CD4-positive, alpha-beta T cell treated with Interleukin-15 for 4 hours (primary cell): ENCODE data around the gene NFIA.

Source experiments
- DNase-seq: peaks from one replicate; pipeline ENCODE4 v3.0.0-alpha.2; 2020; ENCODE audit warnings: low spot score

The NFIA gene

DNA sequence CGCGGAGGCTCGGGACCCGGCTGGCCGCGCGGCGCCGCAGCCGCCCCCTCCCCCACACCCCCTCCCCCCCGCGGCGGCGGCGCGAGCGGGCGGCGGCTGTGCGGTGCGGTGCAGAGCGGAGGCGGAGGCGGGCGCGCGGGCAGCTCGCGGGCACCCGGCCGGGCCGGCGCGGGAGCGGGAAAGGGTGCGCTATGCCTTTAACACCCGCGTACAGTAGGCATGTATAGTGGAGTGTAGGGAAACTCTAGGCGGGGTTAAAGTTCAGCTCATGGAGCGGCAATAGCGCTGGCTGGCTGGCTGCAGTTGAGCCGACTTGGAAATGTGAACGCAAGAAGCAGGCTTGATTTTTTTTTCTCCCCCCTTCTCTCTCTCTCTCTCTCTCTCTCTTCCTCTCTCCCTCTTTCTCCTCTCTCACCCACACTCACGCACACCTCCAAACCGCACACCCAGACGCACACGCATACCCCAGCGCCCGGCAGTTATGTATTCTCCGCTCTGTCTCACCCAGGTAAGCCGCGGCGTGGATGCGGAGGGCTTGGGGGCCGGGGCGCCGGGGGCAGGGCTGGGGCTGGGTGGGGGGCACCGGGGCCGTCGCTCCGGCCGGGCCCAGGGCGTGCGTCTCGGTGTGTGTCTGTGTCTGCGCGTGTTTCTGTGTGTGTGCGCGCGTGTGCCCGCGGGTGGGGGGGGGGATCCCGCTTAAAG, at the start of gene NFIA:
TSS of gene NFIA (plus strand) at position 251 of the 702 bp plus-strand sequence.
- no peak for DNase-seq

DNA sequence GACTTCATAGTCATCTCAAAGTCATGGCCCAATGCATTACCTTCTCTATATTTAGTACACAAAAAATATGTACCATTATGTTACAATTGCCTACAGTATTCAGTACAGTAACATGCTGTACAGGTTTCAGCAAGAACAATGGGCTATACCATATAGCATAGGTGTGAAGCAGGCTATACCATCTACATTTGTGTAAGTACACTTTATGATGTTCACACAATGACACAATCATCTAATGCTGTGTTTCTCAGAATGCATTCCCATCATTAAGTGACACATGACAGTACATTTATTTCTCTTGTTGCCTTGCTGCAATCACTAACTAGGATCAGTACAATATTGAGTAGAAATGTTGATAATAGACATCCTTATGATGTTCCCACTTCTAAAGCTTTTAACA, 46.5 kb upstream of the NFIA start:
- no peak for DNase-seq

DNA sequence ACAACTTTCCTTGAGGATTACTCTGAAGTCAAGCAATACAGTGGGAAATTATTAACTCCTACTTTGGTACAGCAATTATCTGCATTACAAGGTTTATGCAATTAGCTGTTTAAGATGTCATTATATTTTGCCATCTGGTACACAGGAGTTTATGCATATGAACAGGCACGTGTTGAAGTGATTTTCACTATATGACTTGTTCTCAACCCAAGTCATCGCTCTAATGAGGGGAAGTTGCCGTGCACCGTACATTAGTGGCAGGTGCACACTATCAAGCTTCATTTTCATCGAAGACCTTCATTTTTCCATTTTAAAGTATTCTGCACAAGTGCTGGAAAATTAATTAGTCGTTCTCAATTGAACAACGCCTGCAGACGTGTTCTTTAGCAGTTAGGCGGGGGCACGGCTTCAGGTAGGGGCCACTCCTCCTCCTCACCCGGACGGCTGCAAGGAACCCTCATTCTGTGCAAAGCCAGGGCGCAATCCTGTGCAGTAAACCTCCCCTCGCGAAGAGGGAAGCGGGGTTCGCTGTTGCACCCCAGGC, 39.8 kb upstream of the NFIA start:
- DNase-seq: no peak

DNA sequence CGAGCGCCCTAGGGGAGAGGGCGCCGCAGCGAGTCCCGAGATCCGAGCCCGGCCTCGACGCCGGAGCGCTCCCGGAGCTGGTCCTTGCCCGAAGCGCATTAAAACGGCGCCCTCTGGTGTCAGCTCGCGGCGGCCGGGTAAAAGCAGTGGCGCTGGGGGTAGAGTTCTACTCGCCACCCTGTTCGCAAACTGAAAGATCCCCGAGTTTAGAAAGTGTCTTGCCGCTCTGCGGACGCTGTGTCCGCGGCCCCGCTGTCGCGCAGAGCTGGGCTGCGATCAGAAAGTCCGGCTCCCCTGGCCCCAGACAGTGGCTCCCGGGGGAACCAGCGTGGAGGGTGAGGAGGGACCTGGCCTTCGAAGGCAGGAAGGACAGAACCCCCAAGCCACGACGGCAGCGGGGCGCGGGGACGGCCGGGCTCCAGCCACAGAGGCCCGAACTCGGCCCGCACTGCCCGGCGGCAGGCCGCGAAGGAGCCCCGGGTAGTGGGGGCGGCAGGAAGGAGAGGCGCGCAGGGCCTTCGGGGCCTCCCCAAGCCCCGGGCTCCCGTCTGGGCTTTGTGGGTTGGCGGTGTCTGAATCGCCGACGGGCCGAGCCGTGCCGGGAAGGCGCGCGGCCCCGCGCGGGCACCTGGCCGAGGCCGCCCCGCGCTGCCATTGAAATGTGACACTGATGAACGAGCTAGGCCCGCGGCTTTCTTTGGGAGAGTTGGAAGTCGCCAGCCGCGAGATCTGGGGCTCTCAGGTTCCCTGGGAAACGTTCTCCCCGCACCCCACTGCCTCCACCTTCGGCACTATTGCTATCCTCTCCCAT, 39.1 kb upstream of the NFIA start:
- DNase-seq: peak; percentile 82

DNA sequence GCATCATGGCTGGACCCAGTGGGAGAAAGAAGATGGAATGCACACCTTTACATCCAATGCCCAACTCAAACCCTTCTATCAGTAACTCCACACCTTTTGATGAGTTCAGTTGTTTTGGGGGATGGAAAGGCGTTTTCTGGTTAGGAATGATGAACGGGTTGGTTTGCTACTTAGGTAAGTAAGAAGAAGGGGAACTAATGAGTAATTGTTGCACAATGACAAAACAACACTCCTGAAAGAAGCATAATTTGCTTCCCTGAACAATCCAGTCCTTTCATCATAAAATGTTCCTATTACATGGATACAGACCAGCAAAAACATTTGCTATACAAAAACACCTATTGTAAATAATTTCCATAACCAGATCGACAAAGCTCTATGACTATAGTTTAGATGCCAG, 35.9 kb upstream of the NFIA start:
- no peak for DNase-seq

DNA sequence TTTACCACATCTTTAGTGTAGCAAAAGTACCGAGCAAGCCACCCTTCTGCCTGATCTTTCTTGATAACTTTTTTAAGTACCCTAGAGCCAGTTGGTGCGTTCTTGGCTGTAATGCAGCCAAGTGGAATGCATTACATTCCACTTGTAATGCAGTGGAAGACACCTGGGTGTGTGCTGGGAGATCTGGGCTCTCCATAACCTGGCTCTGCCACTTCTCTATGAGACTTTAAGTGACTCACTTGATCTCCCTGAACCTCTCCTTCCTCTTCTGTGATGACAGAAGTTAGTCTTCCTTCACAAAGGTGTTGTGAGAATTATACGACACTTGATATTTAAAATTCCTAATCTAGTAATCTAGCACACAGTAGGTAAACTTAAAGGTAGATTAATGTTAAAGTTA, 35.3 kb upstream of the NFIA start:
- DNase-seq: no peak

DNA sequence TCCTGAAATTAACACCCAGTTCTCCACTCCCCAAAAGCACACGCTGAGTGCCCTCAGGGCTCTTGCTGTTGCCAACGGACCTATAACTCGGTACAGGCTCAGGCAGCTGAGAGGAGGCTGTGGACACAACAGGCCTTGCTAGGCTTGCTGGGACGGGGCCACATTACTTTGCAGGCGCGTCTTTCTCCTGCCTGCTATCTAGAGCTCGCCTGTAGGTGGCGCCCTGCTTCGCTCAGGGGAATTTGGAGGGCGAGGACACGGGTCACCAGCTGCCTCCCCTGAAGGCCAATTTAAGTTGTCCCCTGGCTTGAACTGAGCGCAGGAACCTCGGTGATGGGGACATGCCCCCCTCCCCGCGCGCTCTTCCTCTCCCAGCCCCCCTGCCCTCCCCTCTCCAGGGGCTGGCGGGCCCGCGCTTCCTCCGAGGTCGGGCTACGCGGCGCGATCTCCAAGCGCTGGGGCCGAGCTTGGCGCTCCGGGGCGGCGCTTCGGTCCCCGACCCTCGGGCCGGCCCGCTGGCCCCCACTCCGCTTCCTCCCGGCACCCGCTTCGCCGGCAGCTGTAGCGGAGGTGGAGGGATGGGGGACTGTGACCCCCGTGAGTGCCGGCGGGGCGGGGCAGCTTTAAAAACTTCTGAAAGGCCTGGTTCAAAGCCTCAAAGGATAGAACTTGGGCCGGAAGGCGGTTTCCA, 32.4 kb upstream of the NFIA start:
- peak; percentile 91 for DNase-seq

DNA sequence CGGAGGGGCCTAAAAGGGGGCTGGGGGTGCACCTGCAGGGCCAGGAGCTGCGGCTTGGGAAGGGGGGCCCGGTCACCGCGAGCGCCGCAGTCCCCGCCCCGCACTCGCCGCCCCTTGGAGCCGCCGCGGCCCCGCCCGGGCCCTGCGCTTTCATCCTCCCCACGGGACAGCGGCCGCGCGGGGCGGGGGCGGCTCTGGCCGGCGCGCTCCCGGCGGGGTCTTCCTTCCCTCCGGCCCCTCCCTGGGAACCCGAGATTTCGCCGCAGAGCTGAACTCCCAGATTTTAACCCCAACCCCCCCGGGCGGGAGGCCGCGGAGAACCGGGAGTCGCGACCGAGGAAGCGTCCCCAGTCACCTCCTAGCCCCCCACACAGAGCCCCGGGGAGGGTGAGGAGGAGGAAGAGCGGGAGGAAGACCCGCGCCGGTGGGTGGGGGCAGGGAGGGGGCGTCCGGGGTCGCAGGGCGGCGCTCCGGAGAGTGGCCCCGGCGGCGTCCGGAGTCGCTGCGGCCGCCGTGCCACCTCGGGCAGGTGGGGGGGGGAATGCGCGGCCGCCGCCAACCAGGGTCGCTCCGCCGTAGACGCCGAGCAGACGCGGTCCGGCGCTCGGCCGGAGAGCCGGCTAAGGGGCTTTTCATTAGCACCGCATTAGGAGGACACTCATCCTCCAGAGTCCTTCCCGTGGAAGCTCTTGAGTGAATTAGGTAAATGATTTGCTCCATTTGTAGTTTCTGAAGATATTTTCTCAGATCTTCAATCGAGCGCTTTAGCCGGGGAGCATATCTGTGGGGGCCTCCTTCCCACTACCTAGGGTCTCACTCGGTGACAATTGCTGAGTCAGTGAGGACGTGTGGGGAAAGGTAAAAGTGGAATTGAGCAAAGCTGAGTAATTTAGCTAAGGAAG, 31.6 kb upstream of the NFIA start:
- DNase-seq: no peak

DNA sequence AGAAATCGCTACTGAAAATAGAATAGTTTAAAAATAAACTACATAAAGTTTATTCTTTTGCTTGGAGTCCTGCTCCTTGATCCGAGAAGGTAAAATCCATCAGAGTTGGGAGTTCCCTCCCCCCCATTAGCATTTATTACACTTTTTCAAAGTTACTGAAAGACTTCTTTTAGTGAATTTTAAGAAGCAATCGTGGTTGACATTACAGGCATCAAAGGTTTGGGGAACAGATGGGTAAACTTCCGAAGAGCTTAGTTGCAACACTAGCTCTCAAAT, 31.0 kb upstream of the NFIA start:
- DNase-seq: no peak

DNA sequence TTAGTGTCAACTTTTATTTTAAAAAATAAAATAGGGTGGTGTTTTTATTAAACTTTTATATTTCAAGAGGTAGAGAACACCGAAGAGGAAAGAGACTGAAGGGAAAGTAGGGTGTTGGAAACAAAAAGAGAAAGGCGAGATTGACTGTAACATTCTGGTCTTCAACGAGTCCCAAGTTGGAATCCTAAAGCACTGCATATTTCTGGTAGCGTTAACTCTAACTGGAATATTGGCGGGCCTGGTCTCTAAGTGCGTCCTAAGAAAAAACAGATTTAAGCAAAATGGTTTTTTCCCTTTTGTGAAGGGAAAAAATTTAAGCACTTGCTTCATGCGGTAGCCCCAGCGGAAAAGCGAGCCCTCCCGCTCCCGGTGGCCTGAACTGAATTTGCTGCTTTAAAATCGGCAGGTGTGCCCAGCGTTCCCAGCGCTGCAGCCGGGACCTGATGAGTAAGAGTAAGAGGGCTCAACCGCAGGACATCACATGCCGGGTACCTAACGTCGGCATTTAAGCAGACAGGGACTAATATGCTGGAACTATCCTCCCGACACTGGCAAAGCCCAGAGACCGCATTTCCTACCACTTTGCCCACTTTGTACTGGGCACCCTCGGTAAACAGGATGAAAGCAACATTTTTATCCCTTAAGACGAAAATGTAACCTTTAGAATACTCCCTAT, 30.5 kb upstream of the NFIA start:
- no peak for DNase-seq

DNA sequence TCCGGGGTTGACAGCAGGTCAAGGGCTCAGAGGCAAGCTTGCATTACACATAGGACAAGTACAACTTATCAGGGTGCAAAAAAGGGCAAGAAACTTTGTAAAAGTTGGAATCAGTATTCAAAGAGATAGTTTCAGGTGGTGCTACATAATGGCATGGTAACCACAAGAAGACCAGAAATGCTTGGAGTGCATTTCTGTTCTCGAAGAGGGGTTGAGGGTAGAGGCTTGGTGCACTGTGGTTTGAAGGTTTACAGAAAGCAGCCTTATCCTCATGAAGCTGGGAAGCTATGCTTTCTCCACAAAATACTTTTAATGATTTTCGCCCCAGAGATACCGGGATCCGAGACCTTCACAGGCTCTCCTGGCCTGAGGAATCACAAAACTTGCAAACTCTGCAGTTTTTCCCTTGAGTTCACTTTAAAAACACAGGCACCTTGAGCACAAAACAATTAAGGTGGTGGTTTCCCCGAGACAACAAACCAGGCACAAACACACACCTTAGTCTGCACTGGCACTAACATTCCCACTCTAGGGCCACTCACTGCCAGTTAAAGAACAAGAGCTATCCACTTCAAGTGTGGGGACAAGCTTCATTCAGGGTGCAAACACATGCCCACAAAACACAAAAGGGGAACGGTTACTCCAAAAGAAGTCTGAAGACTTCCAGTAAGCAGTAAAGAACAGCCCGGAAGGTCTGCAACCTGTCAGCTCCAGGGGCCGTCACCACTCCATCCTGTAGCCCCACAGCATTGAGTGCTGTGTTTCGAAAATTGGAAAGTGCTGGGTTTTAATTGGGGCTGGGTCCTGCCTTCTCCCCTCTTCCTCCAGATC, 29.8 kb upstream of the NFIA start:
- no peak for DNase-seq

DNA sequence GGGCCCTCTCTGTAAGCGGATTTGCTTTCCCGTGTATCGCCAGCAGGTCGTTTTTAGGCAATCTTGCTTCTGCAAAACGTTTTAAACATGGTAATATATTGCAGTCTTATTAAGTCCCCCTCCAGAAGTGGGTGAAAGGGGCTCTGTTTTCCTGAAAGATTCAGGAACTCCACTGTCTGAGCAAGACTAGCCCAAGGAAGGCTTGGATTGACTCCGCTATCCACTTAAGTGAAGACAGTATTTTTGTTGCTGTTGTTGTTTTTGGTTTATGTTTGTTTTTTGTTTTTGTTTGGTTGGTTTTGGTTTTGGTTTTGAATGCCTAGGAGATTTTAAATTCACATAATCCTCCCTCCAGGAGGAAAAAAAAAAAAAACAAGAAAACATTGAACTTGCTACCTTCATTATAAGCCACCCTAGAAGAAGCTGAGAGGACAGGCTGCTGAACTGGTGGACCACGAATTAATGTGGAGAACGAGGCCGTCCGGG, 29.1 kb upstream of the NFIA start:
- no peak for DNase-seq

DNA sequence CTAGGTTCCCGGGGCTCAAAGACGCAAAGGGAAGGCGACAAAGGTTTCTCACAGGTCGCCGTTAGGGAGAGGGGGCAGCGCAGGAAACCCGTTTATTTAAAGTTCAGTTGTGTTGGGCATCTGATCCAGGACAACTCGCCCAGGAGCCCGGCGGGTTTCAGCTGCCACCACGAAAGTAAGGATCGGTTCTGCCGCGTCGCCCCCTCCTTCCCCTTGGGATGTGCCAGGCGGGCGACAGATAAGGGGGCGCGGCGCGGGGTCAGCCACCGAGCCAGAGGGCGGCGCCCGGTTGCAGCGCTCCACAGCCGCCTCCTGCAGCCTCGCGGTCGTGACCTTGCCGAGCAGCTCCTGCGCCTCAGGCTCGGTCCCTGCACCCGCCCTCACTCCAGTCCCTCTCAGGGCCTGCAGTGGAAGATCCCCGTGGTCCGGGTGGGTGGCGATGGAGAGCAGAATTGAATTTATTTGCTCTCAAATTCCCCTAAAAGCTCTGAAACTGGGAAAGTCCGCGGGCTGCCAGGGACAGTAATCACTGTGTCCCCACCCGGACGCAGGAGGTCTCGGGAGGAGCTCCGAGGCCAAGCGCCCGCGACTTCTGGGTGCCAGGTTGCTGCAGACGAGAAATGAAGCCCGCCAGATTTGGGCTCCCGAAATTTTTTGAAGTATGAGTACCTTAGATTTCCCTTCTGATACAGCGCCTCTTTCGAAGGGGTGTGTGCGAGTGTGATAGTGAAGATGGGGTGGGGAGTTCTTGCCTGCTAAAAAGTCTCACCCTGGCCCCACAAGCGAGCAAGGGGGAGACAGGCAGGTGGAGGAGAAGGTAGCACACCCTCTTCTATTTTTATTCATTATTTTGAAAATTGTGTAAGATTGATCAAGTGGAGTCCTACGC, 28.4 kb upstream of the NFIA start:
- DNase-seq: no peak

DNA sequence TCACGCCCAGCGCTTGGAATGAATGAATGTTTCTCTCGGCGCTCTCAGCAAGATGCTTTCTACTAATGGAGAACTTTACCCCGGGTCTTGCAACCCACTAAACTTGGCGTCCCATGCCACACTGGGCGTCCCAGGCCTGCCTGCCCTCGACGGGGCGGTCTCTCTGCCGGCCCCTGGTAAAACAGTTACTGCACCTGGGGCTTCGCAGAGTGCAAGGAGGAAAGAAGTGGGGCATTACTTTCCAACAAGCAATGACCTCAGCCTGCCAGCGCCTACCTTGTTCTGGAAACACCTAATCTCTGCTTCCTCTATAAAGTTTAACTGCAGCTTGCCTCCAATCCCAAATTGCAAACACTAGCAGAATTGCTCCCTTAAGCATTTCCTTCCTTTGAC, 27.8 kb upstream of the NFIA start:
- DNase-seq: no peak

DNA sequence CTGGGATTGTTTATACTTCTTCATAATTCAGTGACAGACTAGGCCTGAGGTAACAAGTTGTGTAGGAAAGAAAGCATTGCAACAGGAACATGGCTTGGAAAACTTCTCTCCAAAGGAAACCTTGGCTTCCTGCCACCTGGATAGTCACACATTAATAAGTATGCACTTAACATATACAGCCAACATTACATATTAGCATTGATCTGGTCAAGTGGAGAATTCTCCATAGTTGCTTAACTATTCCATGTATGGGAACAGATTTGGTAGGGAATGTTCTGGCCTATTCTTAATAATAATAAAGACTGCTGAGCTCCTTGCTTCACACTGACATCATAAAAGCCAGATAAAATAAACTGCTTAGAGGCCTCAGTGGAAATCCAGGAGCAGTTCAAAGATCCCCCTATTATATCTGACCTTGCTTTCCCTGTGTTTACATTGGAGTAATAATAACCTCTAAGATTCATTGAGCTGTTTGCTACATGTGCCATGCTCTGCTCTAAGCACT, 27.2 kb upstream of the NFIA start:
- DNase-seq: no peak

DNA sequence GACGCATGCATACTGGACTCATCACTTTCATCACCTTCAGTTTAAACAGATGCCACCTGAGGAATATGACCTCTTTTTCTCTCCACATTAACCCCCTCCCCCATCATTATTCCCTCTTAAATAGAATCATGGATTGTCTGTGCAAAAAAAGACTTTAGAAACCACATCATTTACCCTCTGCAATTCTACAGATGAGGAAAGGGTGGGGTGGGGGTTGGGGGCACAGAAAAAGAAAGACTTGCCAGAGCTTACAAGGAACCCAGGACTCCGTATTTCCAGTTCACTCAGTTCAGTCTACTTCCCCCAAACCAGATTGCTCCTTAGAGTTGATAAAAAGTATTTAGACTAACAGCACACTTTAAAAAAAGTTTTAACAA, 26.2 kb upstream of the NFIA start:
- DNase-seq: no peak

DNA sequence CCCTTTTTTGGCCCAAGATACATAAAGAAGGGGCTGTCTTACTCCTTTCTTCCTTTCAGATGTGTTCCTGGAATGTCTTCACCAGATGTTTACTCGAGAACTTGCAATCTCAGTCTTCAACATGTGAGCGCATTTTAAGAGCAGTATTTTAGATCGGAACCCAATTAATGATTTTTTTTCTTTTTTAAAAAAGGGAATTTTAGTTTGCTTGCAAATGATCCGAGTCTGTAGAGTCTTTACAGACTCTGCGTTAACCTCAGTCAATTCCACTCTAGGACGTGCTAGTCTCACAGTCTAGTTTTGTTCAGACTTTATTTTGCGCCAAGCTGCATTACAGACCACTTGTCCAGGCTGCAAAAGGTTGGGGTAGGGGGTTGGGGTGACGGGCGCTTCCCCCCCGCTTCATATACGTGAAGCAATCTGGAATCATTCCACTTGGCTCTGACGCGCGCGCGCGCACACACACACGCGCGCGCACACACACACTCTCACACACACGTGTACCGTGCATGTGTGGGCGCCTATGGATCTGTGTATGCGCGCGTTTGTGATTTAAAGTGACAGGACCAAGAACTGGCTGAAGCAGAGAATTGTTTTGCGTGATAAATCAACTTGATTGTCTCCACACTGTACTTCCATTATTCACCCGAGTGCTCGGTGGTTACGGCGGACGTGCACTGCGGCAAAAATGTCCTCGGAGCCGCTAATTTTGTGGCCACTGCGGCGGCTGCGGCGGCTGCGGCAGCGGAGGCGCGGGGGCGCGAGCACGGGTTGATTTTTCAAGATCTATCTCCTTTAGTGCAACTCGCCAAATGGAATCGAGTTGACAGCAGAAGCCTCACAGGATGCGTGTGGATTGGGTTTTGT, 25.6 kb upstream of the NFIA start:
- DNase-seq: peak; percentile 31
